Trophoblast cell (in vitro differentiated cells and primary cell): ENCODE data around the gene FBH1.
"Not testable (repeated sequence)": the region's sequence is repeated elsewhere in the genome, so short reads cannot be mapped to it uniquely, and the experiment has no call there.

Experiments used
- DNase-seq, 2 donors: peaks; one replicate each; pipeline ENCODE4 v3.0.0-alpha.2; 2016
- H2AFZ ChIP-seq: 2 replicates; pipeline ENCODE4 v1.6.1; 2013; ENCODE audit warnings: low read length, moderate library complexity, mild to moderate bottlenecking; ENCODE audit not compliant: insufficient read depth, poor library complexity
- H2AK5ac ChIP-seq: 2 replicates; pipeline ENCODE4 v1.6.1; 2013; ENCODE audit warnings: mild to moderate bottlenecking, low read length
- H2BK120ac ChIP-seq: 2 replicates; pipeline ENCODE4 v1.6.1; 2013; ENCODE audit warnings: low read length, mild to moderate bottlenecking, moderate library complexity; ENCODE audit not compliant: insufficient read depth, poor library complexity
- H2BK12ac ChIP-seq: 2 replicates; pipeline ENCODE4 v1.6.1; 2013; ENCODE audit warnings: mild to moderate bottlenecking, low read length, moderate library complexity
- H2BK5ac ChIP-seq: 2 replicates; pipeline ENCODE4 v1.6.1; 2013; ENCODE audit warnings: low read length, low read depth, moderate library complexity, mild to moderate bottlenecking; ENCODE audit not compliant: poor library complexity
- H3K14ac ChIP-seq: 2 replicates; pipeline ENCODE4 v1.6.1; 2013; ENCODE audit warnings: mild to moderate bottlenecking, low read length
- H3K18ac ChIP-seq: 2 replicates; pipeline ENCODE4 v1.6.1; 2013; ENCODE audit warnings: mild to moderate bottlenecking, low read length
- H3K23ac ChIP-seq: 2 replicates; pipeline ENCODE4 v1.6.1; 2013; ENCODE audit warnings: low read length
- H3K27ac ChIP-seq: 2 replicates; pipeline ENCODE4 v1.5.1; 2013; ENCODE audit warnings: low read depth, mild to moderate bottlenecking, inconsistent platforms, low read length, moderate library complexity
- H3K27me3 ChIP-seq: 2 replicates; pipeline ENCODE4 v1.6.1; 2013; ENCODE audit warnings: inconsistent platforms, mild to moderate bottlenecking, low read length, moderate library complexity; ENCODE audit not compliant: insufficient read depth
- H3K36me3 ChIP-seq, 2 experiments: 1 replicate in 1 of 2; 2 replicates in 1 of 2; pipeline ENCODE4 v1.6.1; 2013; ENCODE audit warnings: low read length in 2 of 2, mild to moderate bottlenecking in 2 of 2, moderate library complexity in 1 of 2; ENCODE audit not compliant: insufficient read depth in 2 of 2, control insufficient read depth in 1 of 2
- H3K4ac ChIP-seq: 2 replicates; pipeline ENCODE4 v1.6.1; 2013; ENCODE audit warnings: low read depth, mild to moderate bottlenecking, low read length, moderate library complexity
- H3K4me1 ChIP-seq, 2 experiments: 1 replicate in 1 of 2; 2 replicates in 1 of 2; pipeline ENCODE4 v1.6.1; 2013; ENCODE audit warnings: low read length in 2 of 2, mild to moderate bottlenecking in 2 of 2, moderate library complexity in 1 of 2; ENCODE audit not compliant: insufficient read depth in 2 of 2, control insufficient read depth in 1 of 2
- H3K4me2 ChIP-seq: 2 replicates; pipeline ENCODE4 v1.6.1; 2013; ENCODE audit warnings: inconsistent platforms, mild to moderate bottlenecking, low read length, moderate library complexity
- H3K4me3 ChIP-seq: 2 replicates; pipeline ENCODE4 v1.5.1; 2013; ENCODE audit warnings: mild to moderate bottlenecking, low read depth, low read length, inconsistent platforms
- H3K79me1 ChIP-seq: one replicate; pipeline ENCODE4 v1.6.1; 2013; ENCODE audit warnings: low read length
- H3K79me2 ChIP-seq: 2 replicates; pipeline ENCODE4 v1.6.1; 2013; ENCODE audit warnings: low read length, mild to moderate bottlenecking; ENCODE audit not compliant: control insufficient read depth, insufficient read depth, poor library complexity
- H3K9ac ChIP-seq: 2 replicates; pipeline ENCODE4 v1.6.1; 2013; ENCODE audit warnings: mild to moderate bottlenecking, low read length
- H3K9me3 ChIP-seq: 2 replicates; pipeline ENCODE4 v1.6.1; 2013; ENCODE audit warnings: low read depth, mild to moderate bottlenecking, control low read depth, inconsistent platforms, low read length; ENCODE audit not compliant: insufficient read depth
- H4K12ac ChIP-seq: 2 replicates; pipeline ENCODE4 v1.6.1; 2013; ENCODE audit warnings: low read depth, mild to moderate bottlenecking, low read length, moderate library complexity
- H4K8ac ChIP-seq: 2 replicates; pipeline ENCODE4 v1.6.1; 2013; ENCODE audit warnings: low read depth, mild to moderate bottlenecking, low read length, moderate library complexity
- H4K91ac ChIP-seq: one replicate; pipeline ENCODE4 v1.6.1; 2013; ENCODE audit warnings: low read depth, mild to moderate bottlenecking, low read length, moderate library complexity
- WGBS: extraction: QIAGEN DNeasy Blood & Tissue Kit; methylation state at CpG from one replicate; pipeline ENCODE4 v1.1.7; 2013; ENCODE audit warnings: missing lambda C conversion rate; ENCODE audit not compliant: insufficient read length, insufficient coverage; ENCODE audit errors: extremely low coverage; 5-methylcytosine and 5-hydroxymethylcytosine counted together

Gene FBH1

DNA sequence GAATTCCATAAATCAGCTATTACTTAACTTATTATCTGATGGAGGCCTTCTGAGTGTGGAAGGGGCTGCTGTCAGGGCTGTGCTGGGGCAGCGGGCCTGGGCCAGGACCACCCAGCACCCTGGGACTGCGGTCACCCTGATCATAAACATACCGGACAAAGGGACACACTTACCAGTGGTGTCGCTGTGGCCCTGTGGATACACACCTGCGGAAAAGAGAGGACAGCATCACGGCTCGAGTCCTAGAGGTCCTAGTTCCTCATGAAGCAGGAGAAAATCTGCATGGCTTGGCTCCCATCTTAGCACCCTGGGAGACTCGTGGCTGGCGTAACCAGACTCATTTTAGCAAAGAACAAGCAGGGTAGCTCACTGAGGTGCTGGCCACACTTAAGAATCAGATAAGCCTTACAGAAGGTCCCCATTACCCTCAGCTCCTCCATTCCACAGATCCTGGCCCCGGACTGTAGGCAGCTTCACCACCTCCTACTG, 69.6 kb downstream of the FBH1 start:
- Histone ChIP-seq H3K27ac (no peak overlapping the region), H3K4ac (no peak overlapping the region), H3K36me3 (no peaks in the 10 kb centered on the region), H3K9ac (no peak overlapping the region), H4K12ac (no peak overlapping the region), H2BK5ac (no peak overlapping the region), H3K4me2 (no peak overlapping the region), H3K9me3 (no peaks in the 10 kb centered on the region), H2AFZ (no peak overlapping the region), H3K4me1 (no peaks in the 10 kb centered on the region), H3K79me1 (no peaks in the 10 kb centered on the region), H3K18ac (no peak overlapping the region), H2BK120ac (no peak overlapping the region), H3K14ac (no peak overlapping the region), H3K79me2 (no peaks in the 10 kb centered on the region), H3K27me3 (no peaks in the 10 kb centered on the region), H2BK12ac (no peak overlapping the region), H3K4me3 (no peak overlapping the region), H3K23ac (no peak overlapping the region), H4K8ac (no peak overlapping the region), H4K91ac (no peak overlapping the region), H2AK5ac (no peak overlapping the region)
- DNase-seq: no peak
- WGBS: no CpG with 5 or more reads among the region's 10 CpGs

- Histone ChIP-seq H3K79me1 (no peaks in the 10 kb centered on the region), H3K36me3 (no peaks in the 10 kb centered on the region), H2AFZ (no peak overlapping the region), H3K4me1 (no peaks in the 10 kb centered on the region), H4K12ac (no peak overlapping the region), H3K79me2 (no peaks in the 10 kb centered on the region), H3K4me3 (no peak overlapping the region), H3K4me2 (no peak overlapping the region), H4K8ac (no peak overlapping the region), H2AK5ac (no peak overlapping the region), H3K14ac (no peak overlapping the region), H2BK120ac (no peak overlapping the region), H3K9me3 (no peaks in the 10 kb centered on the region), H3K18ac (no peak overlapping the region), H2BK12ac (no peak overlapping the region), H3K27ac (no peak overlapping the region), H3K27me3 (no peaks in the 10 kb centered on the region), H2BK5ac (no peak overlapping the region), H3K23ac (no peak overlapping the region), H3K4ac (no peak overlapping the region), H4K91ac (no peak overlapping the region), H3K9ac (no peak overlapping the region)
- WGBS: no CpG with 5 or more reads among the region's 18 CpGs
- DNase-seq: no peak
These were observed 70.3 kb downstream of the FBH1 start for GRCh38 chr10:5960070-5960972.

DNA sequence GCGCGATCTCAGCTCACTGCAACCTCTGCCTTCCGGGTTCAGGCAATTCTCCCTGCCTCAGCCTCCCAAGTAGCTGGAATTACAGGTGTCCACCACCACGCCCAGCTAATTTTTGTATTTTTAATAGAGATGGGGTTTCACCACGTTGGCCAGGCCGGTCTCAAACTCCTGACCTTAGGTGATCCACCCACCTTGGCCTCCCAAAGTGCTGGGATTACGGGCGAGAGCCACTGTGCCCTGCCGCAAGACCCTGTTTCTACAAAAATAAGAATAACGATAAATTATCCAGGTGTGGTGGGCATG, 70.9 kb downstream of the FBH1 start:
- H3K36me3 ChIP-seq, H4K91ac ChIP-seq, H3K23ac ChIP-seq, H3K4me1 ChIP-seq, H3K27me3 ChIP-seq, H3K4ac ChIP-seq, H3K14ac ChIP-seq, H3K4me3 ChIP-seq, H2AFZ ChIP-seq, H2BK5ac ChIP-seq, H3K79me2 ChIP-seq, H4K8ac ChIP-seq, H2AK5ac ChIP-seq, H3K27ac ChIP-seq, DNase-seq, H4K12ac ChIP-seq, H3K9me3 ChIP-seq, H3K9ac ChIP-seq, H3K18ac ChIP-seq, H2BK12ac ChIP-seq, H3K4me2 ChIP-seq, H2BK120ac ChIP-seq, H3K79me1 ChIP-seq: not testable (repeated sequence)
- no CpG with 5 or more reads among the region's 10 CpGs for WGBS

- H3K9me3 ChIP-seq: no peaks in the 10 kb centered on the region
- H3K18ac ChIP-seq: no peak overlapping the region
- no peaks in the 10 kb centered on the region for H3K36me3 ChIP-seq
- H2BK12ac ChIP-seq: no peak overlapping the region
- no peak overlapping the region for H3K9ac ChIP-seq
- no peak overlapping the region for H4K12ac ChIP-seq
- no peak overlapping the region for H2BK120ac ChIP-seq
- H3K4ac ChIP-seq: no peak overlapping the region
- no peak overlapping the region for H3K27ac ChIP-seq
- no peaks in the 10 kb centered on the region for H3K4me1 ChIP-seq
- H3K27me3 ChIP-seq: no peaks in the 10 kb centered on the region
- H3K23ac ChIP-seq: no peak overlapping the region
- DNase-seq: no peak
- WGBS: no CpG with 5 or more reads among the region's 29 CpGs
- H3K79me2 ChIP-seq: no peaks in the 10 kb centered on the region
- no peak overlapping the region for H3K4me2 ChIP-seq
- H4K91ac ChIP-seq: no peak overlapping the region
- H2AK5ac ChIP-seq: no peak overlapping the region
- H4K8ac ChIP-seq: no peak overlapping the region
- no peak overlapping the region for H3K14ac ChIP-seq
- no peak overlapping the region for H2AFZ ChIP-seq
- H3K4me3 ChIP-seq: no peak overlapping the region
- H2BK5ac ChIP-seq: no peak overlapping the region
- no peaks in the 10 kb centered on the region for H3K79me1 ChIP-seq
These were observed 71.5 kb downstream of the FBH1 start for GRCh38 chr10:5961405-5962100.
